Measurements from ENCODE around the gene RNH1. TPM values are rescaled to one million over a fixed set of nuclear protein-coding genes. Genes with fewer than 3 reads are reported as not detected.

The RNH1 gene
- total RNA-seq, result 151 and 160 TPM in 2 replicates
- long read RNA-seq, transcript RNH1-203 (10 exons, 1,722 nt), result minor isoform, 95 of 383 reads
- long read RNA-seq, transcript RNH1-205 (11 exons, 2,014 nt), result minor isoform, 35 of 383 reads
- long read RNA-seq, transcript RNH1-206 (10 exons, 1,725 nt), result minor isoform, 31 of 383 reads
- long read RNA-seq, transcript RNH1-202 (10 exons, 1,791 nt), result major isoform, 121 of 383 reads
- long read RNA-seq, partial matches to known transcripts, result 2 of 383 reads
- long read RNA-seq, other reads (novel, unspliced or antisense), result 60 of 383 reads

GRCh38 chr11:506995-507726 is at the start of gene RNH1:
RNH1 (minus strand) TSS chr11:507242; CDS start chr11:502162, 5,080 bp downstream.
- Mint-ChIP-seq H3K27ac (ENCODE audit: unreplicated experiment) (peak within 1 kb of the TSS; percentile 99), H3K9me3 (ENCODE audit: unreplicated experiment) (no peaks in the 10 kb centered on the region), H3K27me3 (ENCODE audit: unreplicated experiment) (no peaks in the 10 kb centered on the region), H3K4me3 (ENCODE audit: unreplicated experiment) (peak within 1 kb of the TSS; percentile 97), H3K36me3 (ENCODE audit: unreplicated experiment) (peaks cover 9% of the 10 kb centered on the region), H3K4me1 (ENCODE audit: unreplicated experiment) (peaks cover 25% of the 10 kb centered on the region)
- peak; percentile 100 for DNase-seq (ENCODE audit: extremely low spot score, unreplicated experiment)
- TF ChIP-seq CTCF (IDR thresholded peaks at IDR 0.05), result no peak

GRCh38 chr11:555780-556661 is 49.0 kb upstream of the RNH1 start:
- no peak for TF ChIP-seq CTCF (IDR thresholded peaks at IDR 0.05)
- no peaks in the 10 kb centered on the region for H3K36me3 Mint-ChIP-seq (ENCODE audit: unreplicated experiment)
- H3K9me3 Mint-ChIP-seq (ENCODE audit: unreplicated experiment), result no peaks in the 10 kb centered on the region
- H3K4me1 Mint-ChIP-seq (ENCODE audit: unreplicated experiment), result peaks cover 3% of the 10 kb centered on the region
- no peak overlapping the region for H3K27ac Mint-ChIP-seq (ENCODE audit: unreplicated experiment)
- no peak overlapping the region for H3K4me3 Mint-ChIP-seq (ENCODE audit: unreplicated experiment)
- no peak for DNase-seq (ENCODE audit: extremely low spot score, unreplicated experiment)
- H3K27me3 Mint-ChIP-seq (ENCODE audit: unreplicated experiment), result peaks cover 15% of the 10 kb centered on the region

- Mint-ChIP-seq H3K27me3 (ENCODE audit: unreplicated experiment) (peaks cover 15% of the 10 kb centered on the region), H3K4me3 (ENCODE audit: unreplicated experiment) (no peak overlapping the region), H3K36me3 (ENCODE audit: unreplicated experiment) (no peaks in the 10 kb centered on the region), H3K9me3 (ENCODE audit: unreplicated experiment) (no peaks in the 10 kb centered on the region), H3K27ac (ENCODE audit: unreplicated experiment) (no peak overlapping the region), H3K4me1 (ENCODE audit: unreplicated experiment) (peaks cover 3% of the 10 kb centered on the region)
- DNase-seq (ENCODE audit: extremely low spot score, unreplicated experiment), result no peak
- TF ChIP-seq CTCF (IDR thresholded peaks at IDR 0.05), result peak; percentile 26
Measured at GRCh38 chr11:555227-555779, 48.3 kb upstream of the RNH1 start.

GRCh38 chr11:554428-555226 is 47.6 kb upstream of the RNH1 start:
- peak; percentile 65 for TF ChIP-seq CTCF (IDR thresholded peaks at IDR 0.05)
- no peaks in the 10 kb centered on the region for H3K4me1 Mint-ChIP-seq (ENCODE audit: unreplicated experiment)
- no peak overlapping the region for H3K27ac Mint-ChIP-seq (ENCODE audit: unreplicated experiment)
- no peaks in the 10 kb centered on the region for H3K36me3 Mint-ChIP-seq (ENCODE audit: unreplicated experiment)
- no peak for DNase-seq (ENCODE audit: extremely low spot score, unreplicated experiment)
- H3K9me3 Mint-ChIP-seq (ENCODE audit: unreplicated experiment), result no peaks in the 10 kb centered on the region
- no peak overlapping the region for H3K4me3 Mint-ChIP-seq (ENCODE audit: unreplicated experiment)
- H3K27me3 Mint-ChIP-seq (ENCODE audit: unreplicated experiment), result peaks cover 15% of the 10 kb centered on the region
